NCI-H1105 (cell line): ENCODE measurements around the gene CFAP58.

Experiments used
- DNase-seq: peaks from one replicate; lab custom pipeline; 2025; lab: John Stamatoyannopoulos, UW

CFAP58 gene

GRCh38 chr10:104353325-104354048 lies at the start of gene CFAP58:
Gene CFAP58, plus strand, starts transcription at chr10:104353833. Its CDS starts 65 bp downstream, at chr10:104353898.
- DNase-seq = peak; percentile 60

GRCh38 chr10:104304356-104304745 lies 49.3 kb upstream of the CFAP58 start:
- no peak for DNase-seq

GRCh38 chr10:104304927-104305326 lies 48.7 kb upstream of the CFAP58 start:
- DNase-seq = no peak

GRCh38 chr10:104306897-104307296 lies 46.7 kb upstream of the CFAP58 start:
- DNase-seq = no peak

GRCh38 chr10:104307576-104308438 lies 45.8 kb upstream of the CFAP58 start:
- DNase-seq = no peak

GRCh38 chr10:104308439-104308903 lies 45.2 kb upstream of the CFAP58 start:
- no peak for DNase-seq

GRCh38 chr10:104309980-104310978 lies 43.4 kb upstream of the CFAP58 start:
- no peak for DNase-seq

GRCh38 chr10:104311184-104311720 lies 42.4 kb upstream of the CFAP58 start:
- no peak for DNase-seq

- DNase-seq = no peak
Measured at GRCh38 chr10:104314591-104315485, 38.8 kb upstream of the CFAP58 start.

- no peak for DNase-seq
Measured at GRCh38 chr10:104315486-104315921, 38.1 kb upstream of the CFAP58 start.

- DNase-seq = no peak
Measured at GRCh38 chr10:104316321-104317099, 37.1 kb upstream of the CFAP58 start.

- no peak for DNase-seq
Measured at GRCh38 chr10:104317269-104317710, 36.3 kb upstream of the CFAP58 start.

GRCh38 chr10:104317726-104318299 lies 35.8 kb upstream of the CFAP58 start:
- no peak for DNase-seq

- DNase-seq = no peak
Measured at GRCh38 chr10:104318326-104318725, 35.3 kb upstream of the CFAP58 start.

GRCh38 chr10:104318810-104319741 lies 34.6 kb upstream of the CFAP58 start:
- no peak for DNase-seq

- DNase-seq = no peak
Measured at GRCh38 chr10:104321226-104321625, 32.4 kb upstream of the CFAP58 start.

- no peak for DNase-seq
Measured at GRCh38 chr10:104321725-104322415, 31.8 kb upstream of the CFAP58 start.
